ENCODE data around the gene CFDP1. TPM values are rescaled to one million over a fixed set of nuclear protein-coding genes. Genes with fewer than 3 reads are reported as not detected.
A peak's percentile ranks its signal among the peaks of the same experiment; 100 is the strongest.

The CFDP1 gene
- total RNA-seq, 3 donors from 2014 or later, result 71.9 to 101 (median 72.0) TPM

GRCh38 chr16:75244225-75244809 is 189.0 kb downstream of the CFDP1 start:
- TF ChIP-seq, protein P1, sequence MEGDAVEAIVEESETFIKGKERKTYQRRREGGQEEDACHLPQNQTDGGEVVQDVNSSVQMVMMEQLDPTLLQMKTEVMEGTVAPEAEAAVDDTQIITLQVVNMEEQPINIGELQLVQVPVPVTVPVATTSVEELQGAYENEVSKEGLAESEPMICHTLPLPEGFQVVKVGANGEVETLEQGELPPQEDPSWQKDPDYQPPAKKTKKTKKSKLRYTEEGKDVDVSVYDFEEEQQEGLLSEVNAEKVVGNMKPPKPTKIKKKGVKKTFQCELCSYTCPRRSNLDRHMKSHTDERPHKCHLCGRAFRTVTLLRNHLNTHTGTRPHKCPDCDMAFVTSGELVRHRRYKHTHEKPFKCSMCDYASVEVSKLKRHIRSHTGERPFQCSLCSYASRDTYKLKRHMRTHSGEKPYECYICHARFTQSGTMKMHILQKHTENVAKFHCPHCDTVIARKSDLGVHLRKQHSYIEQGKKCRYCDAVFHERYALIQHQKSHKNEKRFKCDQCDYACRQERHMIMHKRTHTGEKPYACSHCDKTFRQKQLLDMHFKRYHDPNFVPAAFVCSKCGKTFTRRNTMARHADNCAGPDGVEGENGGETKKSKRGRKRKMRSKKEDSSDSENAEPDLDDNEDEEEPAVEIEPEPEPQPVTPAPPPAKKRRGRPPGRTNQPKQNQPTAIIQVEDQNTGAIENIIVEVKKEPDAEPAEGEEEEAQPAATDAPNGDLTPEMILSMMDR (IDR thresholded peaks at IDR 0.05), result no peak
- intact Hi-C loops (cut with DNase I, micrococcal nuclease), result no loop called here
- peaks cover 5% of the 10 kb centered on the region for H3K36me3 ChIP-seq (ENCODE audit: low read depth)
- ATAC-seq, result peak; percentile 6
- H3K4me3 ChIP-seq, result no peak overlapping the region
- DNase-seq, result peak; percentile 55 to 75 (median 64)
- peaks cover 40% of the 10 kb centered on the region for H3K4me1 ChIP-seq (ENCODE audit: low read depth)
- no peaks in the 10 kb centered on the region for H3K9me3 ChIP-seq

Other genes starting within 250 kb of the CFDP1 start
- not detected for gene CTRB2, start 226.3 kb downstream of the CFDP1 start, total RNA-seq
- under 1 TPM in 2 of 3 donors, not detected in 1; 0.67 to 0.76 TPM for gene CTRB1, start 214.5 kb downstream of the CFDP1 start, total RNA-seq
- gene BCAR1, start 181.9 kb downstream of the CFDP1 start, total RNA-seq, result 100 to 1,000 TPM; 100 to 134 (median 116) TPM
- gene TMEM170A, start 31.2 kb upstream of the CFDP1 start, total RNA-seq, result 10 to 100 TPM; 46.7 to 76.8 (median 46.7) TPM
- 1 to 10 TPM; 1.8 to 2.9 (median 2.9) TPM for gene CHST6, start 61.9 kb upstream of the CFDP1 start, total RNA-seq
- 100 to 1,000 TPM in 2 of 3 donors, 10 to 100 TPM in 1; 27.4 to 111 (median 105) TPM for gene CHST5, start 102.6 kb upstream of the CFDP1 start, total RNA-seq
- 1 to 10 TPM; 4.7 to 7.3 (median 5.5) TPM for gene TMEM231, start 122.7 kb upstream of the CFDP1 start, total RNA-seq
- 100 to 1,000 TPM in 2 of 3 donors, 10 to 100 TPM in 1; 81.4 to 110 (median 106) TPM for gene GABARAPL2, start 132.9 kb upstream of the CFDP1 start, total RNA-seq
- 10 to 100 TPM; 33.0 to 38.1 (median 35.8) TPM for gene ADAT1, start 189.8 kb upstream of the CFDP1 start, total RNA-seq
- gene KARS1, start 214.2 kb upstream of the CFDP1 start, total RNA-seq, result 100 to 1,000 TPM in 2 of 3 donors, 10 to 100 TPM in 1; 94.3 to 108 (median 103) TPM
- 10 to 100 TPM; 26.0 to 49.6 (median 27.7) TPM for gene TERF2IP, start 214.3 kb upstream of the CFDP1 start, total RNA-seq
- gene CPHXL2, start 243.5 kb upstream of the CFDP1 start, total RNA-seq, result not detected